HS-5 (cell line): ENCODE data around the gene GLCE.

Experiments used
- DNase-seq: peaks from one replicate; pipeline ENCODE4 v3.0.0-alpha.2; 2012; ENCODE audit warnings: low read depth

Gene GLCE

DNA sequence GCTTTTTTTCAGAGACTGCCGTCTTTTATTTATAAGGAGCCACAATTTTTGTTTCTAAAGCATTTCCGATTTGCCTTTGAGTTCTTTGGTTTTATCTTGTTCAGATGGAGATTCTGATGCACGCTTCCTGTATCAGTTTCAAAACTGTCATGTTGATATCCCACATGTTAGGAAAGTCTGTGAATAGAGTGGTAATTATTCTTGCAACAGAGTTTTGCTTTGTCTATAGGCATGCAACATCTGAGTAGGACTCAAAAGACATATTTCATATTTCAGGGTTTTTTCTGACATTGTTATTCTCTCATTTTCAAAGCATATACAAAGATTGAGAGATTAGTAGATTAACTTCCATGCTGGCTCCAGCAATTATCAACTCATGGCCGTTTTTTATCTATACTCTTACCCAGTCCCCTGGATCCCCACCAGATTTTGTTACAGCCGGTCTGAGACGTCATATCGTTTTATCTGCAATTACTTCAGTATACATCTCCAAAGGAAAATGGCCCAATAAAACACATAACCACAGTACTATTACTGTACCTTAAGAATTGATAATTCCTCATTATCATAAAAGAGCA, 160.6 kb downstream of the GLCE start:
- DNase-seq = no peak
